GDM1 (cell line): ENCODE data around the gene KIF23.
A peak's percentile ranks its signal among the peaks of the same experiment; 100 is the strongest.
"Not testable (repeated sequence)": the region's sequence is repeated elsewhere in the genome, so short reads cannot be mapped to it uniquely, and the experiment has no call there.

Experiments used
- DNase-seq: peaks from one replicate; lab custom pipeline; 2025; lab: John Stamatoyannopoulos, UW

The KIF23 gene

DNA sequence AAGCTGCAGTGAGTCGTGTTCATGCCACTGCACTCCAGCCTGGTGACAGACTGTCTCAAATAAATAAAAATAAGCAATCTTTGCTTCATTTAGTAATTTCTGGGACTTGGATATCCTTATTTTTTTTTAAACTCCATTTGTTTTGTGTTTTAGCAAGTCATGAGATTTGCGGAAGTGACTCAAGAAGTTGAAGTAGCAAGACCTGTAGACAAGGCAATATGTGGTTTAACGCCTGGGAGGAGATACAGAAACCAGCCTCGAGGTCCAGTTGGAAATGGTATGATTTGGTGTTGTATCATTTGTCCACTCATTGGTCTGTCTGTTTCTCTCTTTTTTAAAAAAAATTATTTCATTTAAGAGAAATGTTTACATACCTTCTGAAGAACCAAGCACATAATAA lies 21.8 kb downstream of the KIF23 start:
- DNase-seq = no peak

DNA sequence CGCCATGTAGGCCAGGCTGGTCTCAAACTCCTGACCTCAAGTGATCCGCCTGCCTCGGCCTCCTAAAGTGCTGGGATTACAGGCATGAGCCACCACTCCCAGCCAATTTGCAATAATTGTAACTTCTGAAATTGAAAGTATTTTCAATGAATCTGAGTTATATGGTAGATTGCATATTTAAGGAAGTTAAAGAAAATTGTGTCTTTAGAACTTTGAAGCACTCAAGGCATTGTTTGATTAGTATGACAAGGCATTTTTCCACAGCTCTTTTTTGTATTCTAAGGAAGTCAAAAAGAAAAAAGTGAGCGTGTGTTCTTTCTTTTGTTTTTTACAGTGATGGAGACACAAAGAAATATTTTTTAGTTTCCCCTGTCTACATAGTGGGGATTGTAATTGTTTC lies 22.8 kb downstream of the KIF23 start:
- no peak for DNase-seq

DNA sequence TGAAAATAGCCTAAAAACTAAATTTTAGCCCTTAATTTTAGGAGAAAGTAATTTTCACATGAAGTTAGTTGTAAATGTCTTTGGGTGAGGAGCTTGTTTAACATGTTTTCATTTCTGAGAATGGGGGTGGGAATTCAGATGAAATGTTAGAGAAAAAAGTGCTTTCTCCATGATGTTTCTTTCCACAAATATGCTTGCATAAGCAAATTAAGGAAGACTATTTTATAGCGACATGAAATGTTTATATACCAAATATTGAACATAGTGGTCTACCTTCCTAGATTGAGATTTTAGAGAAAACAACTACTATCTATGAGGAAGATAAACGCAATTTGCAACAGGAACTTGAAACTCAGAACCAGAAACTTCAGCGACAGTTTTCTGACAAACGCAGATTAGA lies 25.5 kb downstream of the KIF23 start:
- no peak for DNase-seq

DNA sequence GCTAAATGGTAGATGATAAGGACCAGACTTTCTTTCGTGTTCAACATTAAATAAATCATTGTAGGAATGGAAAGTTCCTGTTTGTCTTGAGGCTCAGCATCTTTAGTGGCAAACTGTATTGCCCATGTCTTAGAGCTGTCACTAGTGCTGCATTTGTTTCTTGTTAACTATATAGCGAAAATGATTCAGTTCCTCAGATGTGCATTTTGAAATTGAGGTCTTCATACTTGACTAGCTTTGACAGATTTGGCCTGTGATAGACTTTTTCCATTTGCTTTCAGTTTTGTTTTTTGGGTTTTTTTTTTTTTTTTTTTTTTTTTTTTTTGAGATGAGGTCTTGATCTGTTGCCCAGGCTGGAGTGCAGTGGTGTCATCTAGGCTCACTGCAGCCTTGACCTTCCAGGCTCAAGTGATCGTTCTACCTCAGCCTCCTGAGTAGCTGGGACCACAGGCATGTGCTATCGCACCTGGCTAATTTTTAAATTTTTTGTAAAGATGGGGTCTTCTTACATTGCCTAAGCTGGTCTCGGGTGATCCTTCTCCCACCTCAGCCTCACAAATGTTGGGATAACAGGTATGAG lies 29.0 kb downstream of the KIF23 start:
- no peak for DNase-seq

DNA sequence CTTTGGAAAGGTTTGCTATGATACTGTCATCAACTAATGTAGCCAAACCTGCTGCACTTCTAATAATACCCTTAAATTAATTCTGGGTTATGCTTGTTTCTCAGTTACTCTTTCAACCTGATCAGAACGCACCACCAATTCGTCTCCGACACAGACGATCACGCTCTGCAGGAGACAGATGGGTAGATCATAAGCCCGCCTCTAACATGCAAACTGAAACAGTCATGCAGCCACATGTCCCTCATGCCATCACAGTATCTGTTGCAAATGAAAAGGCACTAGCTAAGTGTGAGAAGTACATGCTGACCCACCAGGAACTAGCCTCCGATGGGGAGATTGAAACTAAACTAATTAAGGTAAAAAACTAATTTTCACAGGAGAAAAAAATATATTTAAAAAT lies 30.5 kb downstream of the KIF23 start:
- DNase-seq = no peak

GRCh38 chr15:69446953-69447352 lies 32.8 kb downstream of the KIF23 start:
- no peak for DNase-seq

GRCh38 chr15:69450221-69450620 lies 36.1 kb downstream of the KIF23 start:
- not testable (repeated sequence) for DNase-seq

DNA sequence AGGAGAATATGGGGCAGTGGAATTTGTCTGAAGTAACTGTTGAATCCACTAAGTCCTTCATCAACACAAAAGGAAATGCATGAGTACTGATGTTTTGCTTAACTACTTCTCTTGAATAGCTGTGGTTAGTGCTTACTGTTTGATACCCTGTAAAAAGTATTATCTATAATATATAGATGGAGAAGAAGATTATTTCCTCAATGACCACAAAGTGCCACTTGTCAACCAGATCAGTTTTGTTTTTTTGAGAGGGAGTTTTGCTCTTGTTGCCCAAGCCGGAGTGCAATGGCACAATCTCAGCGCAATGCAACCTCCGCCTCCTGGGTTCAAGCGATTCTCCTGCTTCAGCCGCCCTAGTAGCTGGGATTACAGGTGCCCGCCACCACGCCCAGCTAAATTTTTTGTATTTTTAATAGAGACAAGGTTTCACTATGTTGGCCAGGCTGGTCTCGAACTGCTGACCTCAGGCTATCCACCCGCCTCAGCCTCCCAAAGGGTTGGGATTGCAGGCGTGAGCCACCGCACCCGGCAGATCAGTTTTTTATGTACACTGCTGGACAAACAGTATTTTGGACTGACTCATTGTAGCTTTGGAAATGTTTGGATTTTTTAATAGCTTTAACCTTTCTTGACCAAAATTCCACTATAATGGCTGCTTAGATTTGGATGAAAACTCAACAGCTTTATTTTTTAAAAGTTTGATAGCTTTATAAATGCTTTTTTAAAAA lies 37.0 kb downstream of the KIF23 start:
- no peak for DNase-seq

DNA sequence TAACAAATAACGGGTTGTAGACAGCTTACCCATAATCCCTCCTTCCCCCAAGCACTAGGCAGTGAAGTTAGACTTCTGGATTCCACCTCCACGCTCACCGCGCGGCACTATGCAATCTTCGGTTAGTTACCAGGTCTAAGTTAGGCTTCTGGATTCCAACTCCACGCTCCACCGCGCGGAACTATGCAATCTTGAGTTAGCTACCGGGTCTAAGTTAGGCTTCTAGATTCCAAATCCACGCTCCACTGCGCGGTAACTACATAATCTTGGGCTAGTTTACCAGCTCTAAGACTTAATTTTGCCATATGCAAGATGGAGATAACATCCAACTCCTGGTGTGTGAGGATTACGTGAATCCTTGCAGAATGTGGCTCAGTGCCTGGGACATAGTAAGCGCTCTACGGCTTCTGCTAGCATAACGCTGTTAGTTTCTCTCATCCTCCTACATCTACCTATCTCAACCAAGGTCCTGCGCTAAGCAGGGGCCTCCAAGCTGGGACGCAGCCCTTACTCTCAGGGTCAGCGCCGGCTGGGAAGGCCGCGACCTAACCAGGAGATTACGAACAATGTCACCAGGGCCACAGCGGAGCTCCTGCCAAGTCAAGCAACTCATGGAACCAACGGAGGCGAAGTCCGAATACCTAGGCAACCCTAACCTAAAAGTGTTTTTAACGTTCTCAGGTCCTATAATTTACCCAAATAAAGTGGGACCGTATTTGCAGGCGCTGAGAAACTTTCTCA lies 38.0 kb downstream of the KIF23 start:
- no peak for DNase-seq

DNA sequence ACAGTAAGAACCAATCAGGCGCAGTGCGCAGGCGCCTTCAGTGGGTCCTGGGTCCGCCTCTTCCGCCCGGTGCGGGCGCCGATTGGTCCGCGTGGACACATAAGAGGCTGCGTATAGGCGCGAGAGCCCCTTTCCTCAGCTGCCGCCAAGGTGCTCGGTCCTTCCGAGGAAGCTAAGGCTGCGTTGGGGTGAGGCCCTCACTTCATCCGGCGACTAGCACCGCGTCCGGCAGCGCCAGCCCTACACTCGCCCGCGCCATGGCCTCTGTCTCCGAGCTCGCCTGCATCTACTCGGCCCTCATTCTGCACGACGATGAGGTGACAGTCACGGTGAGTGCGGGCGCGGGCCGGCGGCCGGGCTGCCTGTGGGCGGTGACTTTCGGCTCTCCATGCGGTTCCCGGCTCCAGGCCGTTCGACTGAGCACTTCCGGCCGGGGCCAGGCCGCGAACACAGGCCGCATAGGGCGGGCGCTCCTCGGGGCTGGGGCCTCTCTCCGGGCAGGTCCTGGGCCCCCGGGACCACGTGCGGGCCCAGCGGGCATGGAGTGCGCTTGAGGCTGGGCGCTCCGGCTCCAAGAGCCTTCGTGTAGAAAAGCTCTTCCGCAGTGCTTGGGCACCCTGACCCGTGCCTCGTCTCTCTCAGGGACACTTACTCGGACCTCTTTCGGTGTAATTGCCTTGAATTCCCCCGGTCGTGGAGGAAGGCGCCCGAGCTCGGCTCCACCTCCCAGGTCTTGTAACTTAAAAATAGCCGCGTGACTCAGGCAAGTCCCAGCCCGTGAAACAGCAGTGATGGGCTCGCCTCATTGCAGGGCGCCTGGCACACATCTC lies 38.8 kb downstream of the KIF23 start, which contains the start of gene RPLP1:
Gene RPLP1 (plus strand): TSS at position 127 of the 830 bp plus-strand sequence. CDS start 131 bp downstream, at position 258.
- DNase-seq = peak; percentile 88

DNA sequence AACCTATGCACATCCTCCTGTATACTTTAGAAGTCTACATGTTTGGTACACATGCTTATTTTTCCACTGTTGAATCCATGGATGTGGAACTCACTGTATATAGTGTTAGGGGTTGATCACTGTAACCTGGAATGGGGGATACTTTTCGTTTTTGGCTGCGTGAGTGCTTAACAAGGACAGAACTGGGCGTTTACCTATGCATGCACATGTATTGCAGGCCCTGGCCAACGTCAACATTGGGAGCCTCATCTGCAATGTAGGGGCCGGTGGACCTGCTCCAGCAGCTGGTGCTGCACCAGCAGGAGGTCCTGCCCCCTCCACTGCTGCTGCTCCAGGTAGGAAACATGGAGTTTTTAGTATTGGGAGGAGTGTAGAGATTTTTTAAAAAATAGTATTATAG lies 40.8 kb downstream of the KIF23 start:
- no peak for DNase-seq

DNA sequence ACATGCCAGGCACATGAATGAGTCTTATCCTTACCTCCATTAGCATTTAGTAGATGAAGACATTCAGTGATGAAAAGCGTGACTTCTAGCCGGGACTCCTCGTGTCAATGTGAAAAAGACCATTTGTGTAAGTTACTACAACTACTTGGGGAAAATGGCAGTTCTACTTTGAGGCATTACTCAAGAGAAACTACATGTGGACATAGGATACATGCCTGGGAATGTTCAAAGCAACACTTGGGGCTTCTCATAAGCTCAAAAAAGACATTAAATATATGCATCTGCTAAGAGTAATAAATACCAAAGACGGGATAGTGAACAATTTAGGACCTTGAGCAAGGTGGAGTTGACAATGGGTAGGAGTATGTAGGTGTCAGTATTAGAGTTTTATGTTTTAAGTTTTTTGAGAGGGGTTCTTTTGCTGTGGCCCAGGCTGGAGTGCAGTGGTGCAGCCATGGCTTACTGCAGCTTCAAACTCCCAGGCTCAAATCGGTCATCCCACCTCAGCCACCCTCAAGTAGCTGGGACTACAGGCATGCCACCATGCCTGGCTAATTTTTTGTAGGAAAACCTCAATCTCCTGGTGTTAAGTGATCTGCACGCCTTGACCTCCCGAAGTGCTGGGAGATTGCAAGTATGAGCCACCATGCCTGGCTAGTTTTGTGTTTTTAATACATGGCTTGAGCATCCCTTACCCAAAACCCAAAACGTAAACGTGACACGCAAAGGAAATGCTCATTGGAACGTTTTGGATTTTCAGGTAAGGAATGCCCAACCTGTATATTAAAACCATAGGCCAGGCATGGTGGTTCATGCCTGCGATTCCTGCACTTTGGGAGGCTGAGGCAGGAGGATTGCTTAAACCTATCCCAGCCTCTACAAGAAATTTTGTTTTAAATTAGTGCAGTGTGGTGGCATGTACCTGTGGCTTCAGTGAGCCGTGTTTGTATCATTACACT lies 42.3 kb downstream of the KIF23 start:
- DNase-seq = no peak

DNA sequence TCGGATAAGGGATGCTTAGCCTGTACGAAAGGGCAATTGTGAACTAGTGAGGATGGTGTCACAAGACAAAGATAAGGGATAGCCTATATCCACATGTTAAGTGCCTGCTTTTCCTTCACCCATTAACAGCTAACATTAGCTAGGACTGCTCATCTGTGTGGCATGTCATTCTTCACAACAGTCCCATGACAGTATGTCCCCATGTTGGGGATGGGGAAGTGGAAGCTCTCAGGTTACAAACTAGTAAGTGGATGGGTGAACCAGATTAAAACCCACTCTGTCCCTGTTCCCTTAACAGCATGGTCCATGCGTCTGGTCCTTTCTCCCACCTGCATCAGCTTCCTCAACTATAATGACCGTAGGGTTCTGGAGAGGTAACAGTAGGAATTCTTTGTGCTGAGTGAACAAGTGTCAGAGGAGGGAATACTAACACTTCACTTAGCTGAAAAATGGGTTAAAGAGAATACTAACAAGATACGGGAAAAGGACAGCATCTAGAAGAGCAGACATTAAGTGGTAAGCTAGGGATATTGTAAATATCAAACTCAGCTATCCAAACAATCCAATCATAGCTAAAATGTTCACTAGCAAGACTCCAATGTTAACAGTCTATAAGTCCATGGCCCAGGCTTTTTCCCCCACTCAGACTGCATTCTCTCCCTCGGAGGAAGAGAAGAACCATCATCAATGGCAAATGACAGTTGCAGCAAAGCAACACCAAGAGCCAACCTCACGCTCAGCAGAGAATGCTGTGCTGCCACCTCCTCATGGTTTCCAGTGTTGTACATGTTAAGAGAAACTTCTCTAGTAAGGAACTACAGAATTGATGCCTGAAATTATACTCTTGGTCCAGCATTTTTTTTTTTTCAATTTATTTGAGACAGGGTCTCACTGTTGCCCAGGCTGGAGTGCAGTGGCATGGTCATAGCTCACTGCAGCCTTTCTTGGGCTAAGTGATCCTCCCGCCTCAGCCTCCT lies 43.4 kb downstream of the KIF23 start:
- no peak for DNase-seq

GRCh38 chr15:69459066-69459465 lies 44.9 kb downstream of the KIF23 start:
- DNase-seq = no peak

DNA sequence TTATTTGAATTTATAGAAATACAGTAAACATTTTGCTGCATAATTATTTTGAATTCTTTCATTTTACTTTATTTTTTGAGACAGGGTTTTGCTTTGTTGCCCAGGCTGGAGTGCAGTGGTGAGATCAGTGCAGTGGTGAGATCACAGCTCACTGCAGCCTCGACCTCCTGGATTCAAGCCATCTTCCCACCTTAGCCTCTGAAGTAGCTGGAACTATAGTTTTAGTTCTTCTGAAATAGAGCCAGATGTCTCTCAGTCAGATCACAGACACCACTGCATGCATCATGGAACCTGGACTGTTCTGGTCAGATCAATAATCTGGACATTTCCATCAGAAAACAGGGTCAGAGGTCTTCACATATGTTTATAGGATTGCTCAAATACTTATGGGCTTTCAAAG lies 46.3 kb downstream of the KIF23 start:
- no peak for DNase-seq

GRCh38 chr15:69462030-69462492 lies 47.9 kb downstream of the KIF23 start:
- DNase-seq = no peak

DNA sequence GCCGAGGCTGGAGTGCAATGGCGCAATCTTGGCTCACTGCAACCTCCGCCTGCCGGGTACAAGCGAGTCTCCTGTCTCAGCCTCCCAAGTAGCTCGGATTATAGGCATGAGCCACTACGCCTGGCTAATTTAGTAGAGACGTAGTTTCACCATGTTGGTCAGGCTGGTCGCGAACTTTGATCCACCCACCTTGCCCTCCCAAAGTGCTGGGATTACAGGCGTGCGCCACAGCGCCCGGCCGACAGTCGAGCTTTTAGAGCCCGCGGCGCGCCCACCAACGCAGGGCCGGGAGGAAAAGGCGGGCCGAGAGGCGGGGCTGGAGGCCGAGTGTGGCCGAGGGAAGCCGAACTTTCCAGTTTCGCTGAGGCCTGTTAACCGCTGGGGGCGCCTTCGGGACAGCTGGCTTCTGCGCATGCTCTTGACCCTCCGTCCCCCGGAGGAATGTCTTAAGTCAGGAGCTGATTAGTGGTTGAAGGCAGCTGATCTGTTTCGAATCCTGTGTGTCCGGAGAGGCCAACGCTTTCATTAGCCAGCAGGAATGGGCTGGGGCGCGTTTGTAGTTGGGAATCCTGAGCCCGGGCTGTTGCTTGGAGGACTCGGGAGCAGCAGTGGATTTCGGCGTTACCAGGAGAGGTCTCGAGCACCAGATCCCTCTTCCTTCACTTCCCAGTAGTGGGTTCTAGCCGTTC lies 48.5 kb downstream of the KIF23 start:
- peak; percentile 89 for DNase-seq

- DNase-seq = no peak
Observed at GRCh38 chr15:69463182-69463756, 49.1 kb downstream of the KIF23 start.

GRCh38 chr15:69465253-69465652 lies 51.1 kb downstream of the KIF23 start:
- DNase-seq = no peak
